ENCODE measurements around the gene IDH3A.

DNA sequence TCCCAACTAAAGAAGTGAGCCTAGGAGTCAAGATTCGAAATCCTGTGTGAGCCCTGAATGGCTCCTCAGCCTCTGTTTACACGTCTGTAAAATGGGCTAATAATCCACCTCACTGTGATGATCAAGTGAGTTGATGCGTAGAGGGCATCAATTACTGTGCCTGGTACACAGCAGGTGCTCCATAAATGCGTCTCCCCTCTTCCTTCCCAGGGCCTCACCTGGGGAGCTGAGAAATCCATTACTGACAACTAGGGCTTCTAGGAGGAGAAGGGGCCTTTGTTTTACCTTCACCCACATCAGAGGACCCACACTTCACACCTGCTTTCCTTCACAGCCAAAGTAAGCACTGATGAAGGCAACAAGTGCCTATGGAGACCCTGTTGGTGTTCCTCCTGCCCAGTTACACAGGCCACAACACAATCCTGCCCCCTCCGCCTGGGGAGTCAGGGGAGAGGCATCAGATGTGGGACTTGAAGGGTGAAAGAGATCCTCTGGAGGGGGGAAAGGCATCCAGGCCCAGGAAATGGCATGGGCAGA is 19.3 kb upstream of the IDH3A start:
- TF ChIP-seq, protein P1, sequence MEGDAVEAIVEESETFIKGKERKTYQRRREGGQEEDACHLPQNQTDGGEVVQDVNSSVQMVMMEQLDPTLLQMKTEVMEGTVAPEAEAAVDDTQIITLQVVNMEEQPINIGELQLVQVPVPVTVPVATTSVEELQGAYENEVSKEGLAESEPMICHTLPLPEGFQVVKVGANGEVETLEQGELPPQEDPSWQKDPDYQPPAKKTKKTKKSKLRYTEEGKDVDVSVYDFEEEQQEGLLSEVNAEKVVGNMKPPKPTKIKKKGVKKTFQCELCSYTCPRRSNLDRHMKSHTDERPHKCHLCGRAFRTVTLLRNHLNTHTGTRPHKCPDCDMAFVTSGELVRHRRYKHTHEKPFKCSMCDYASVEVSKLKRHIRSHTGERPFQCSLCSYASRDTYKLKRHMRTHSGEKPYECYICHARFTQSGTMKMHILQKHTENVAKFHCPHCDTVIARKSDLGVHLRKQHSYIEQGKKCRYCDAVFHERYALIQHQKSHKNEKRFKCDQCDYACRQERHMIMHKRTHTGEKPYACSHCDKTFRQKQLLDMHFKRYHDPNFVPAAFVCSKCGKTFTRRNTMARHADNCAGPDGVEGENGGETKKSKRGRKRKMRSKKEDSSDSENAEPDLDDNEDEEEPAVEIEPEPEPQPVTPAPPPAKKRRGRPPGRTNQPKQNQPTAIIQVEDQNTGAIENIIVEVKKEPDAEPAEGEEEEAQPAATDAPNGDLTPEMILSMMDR (conservative IDR thresholded peaks at IDR 0.05; ENCODE audit: low read depth, low read length), result no peak
- TF ChIP-seq EZH2 (IDR thresholded peaks at IDR 0.05; ENCODE audit: borderline replicate concordance, low read depth, low read length, poor library complexity, severe bottlenecking), result no peak

All from A673 (cell line).